Fibroblast of gingiva (primary cell): ENCODE measurements around the gene CAMTA1.

Experiments used
- DNase-seq: peaks from one replicate; pipeline ENCODE4 v3.0.0-alpha.2; 2011; ENCODE audit warnings: low read depth

The CAMTA1 gene

DNA sequence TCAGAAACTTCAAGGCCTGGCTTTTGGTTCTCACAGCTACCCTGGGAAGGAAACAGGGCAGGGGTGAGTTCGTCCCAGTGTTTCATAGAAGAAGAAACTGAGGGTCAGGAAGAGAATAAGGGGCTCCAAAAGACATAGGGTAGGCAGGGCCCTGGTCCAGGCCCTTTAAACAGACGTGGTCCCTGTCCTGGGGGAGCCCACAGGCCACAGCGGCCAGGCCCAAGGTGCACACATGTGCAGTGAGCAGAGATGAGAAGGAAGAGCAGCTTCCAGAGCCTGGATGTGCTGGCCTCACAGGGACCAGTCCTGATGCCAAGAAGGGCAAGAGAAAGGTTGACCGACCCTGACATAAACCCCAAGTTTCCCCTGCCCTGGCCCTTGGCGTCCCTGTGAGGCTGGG, 690.4 kb downstream of the CAMTA1 start:
- DNase-seq: no peak

DNA sequence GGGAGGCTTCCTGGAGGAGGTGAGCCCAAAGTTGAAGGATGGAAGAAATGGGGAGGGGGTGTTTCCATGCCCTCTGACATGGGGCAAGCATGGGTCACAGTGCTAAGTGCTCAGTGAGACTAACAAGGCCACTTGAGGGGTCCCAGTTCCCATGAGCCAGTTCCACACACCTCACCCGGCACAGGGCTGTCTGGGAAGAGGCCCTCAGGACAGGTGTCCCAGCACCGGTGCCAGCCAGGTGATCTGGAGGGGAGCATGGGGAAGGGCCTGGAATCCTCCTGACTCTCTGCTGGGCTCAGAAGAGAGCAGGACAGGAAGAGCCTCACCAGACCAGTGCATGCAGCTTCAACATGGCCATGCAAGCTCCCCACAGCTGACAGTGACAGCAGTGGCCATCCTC, 691.1 kb downstream of the CAMTA1 start:
- DNase-seq: no peak

DNA sequence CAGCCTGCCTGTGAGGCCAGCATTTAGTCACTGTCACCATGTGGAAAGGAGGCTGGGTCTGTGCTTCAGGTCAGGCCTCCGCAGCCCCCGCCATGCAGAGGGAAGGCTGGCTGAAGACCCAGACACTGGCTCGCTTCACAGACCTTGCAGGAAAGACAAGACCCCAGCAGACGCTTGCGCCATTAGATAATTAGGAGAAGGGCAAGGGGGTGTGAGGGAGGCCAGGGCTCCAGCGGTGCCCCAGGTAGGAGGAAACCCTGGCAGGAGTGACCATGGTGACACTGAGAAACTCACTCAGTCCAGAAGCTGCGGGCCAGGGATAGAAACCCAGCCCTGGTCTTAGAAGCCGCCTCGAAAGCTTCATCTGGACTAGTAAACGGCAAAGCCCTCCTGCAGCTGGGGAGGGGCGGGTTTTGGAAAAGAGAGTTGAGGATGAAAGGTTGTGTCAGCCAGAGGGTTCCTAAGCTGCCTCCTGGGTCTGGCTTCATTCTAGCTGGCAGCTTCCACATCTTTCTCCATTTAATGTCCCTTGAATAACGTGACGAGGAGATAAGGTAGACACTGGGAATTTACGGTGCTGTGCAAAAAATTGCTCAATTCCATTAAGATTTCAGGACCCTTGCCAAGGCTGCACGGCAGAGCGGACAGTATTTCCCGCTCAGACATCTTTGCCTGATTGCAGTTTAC, 691.8 kb downstream of the CAMTA1 start:
- no peak for DNase-seq

DNA sequence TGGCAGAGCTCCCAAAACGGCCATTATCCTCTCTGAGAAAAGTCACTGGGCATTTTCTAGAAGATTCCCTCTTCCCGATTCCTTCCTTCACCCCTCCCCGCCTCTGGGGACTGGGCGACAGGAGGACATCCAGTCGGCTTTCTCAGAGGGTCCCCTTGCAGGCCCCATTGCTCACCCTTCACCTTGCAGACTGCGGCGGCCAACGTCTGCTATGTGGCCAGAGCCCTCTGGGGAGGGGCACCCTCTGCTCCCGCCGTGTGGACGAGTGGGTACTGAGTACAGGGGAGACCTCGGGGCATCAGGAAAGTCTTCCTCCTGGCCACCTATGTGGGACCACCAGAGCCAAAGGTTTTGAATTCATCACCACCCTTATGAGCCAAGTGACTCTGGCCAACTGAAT, 692.3 kb downstream of the CAMTA1 start:
- DNase-seq: no peak

DNA sequence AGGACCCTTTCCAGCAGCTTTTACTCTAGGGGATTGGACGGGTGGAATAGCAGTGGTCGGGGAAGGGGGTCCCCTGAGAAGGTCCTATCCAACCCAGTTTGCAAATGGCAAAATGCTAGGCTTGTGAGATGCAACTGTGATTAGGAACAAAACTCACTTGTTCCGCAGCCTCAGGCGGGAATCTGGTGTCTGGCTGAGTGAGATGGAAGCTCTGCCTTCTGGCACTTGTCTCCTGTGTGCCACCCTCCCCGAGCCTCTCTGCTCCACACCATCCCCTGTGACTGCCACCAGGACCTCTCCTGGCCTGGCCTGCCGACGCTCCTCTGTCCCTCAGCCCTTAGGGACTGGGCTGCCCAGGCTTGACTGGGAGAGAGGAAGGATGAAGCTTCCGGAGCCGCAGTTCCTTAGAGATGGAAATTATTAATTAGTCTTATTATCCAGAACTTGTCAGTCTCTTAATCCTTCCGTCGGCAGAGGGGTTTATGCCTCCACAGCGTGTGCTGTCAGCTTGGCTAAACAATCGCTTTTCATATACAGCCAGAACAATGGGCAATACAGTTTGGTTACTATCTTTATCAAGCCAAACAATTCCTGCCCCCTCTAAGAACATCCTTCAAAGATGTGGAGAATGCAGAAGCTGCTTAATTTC, 693.0 kb downstream of the CAMTA1 start:
- no peak for DNase-seq

DNA sequence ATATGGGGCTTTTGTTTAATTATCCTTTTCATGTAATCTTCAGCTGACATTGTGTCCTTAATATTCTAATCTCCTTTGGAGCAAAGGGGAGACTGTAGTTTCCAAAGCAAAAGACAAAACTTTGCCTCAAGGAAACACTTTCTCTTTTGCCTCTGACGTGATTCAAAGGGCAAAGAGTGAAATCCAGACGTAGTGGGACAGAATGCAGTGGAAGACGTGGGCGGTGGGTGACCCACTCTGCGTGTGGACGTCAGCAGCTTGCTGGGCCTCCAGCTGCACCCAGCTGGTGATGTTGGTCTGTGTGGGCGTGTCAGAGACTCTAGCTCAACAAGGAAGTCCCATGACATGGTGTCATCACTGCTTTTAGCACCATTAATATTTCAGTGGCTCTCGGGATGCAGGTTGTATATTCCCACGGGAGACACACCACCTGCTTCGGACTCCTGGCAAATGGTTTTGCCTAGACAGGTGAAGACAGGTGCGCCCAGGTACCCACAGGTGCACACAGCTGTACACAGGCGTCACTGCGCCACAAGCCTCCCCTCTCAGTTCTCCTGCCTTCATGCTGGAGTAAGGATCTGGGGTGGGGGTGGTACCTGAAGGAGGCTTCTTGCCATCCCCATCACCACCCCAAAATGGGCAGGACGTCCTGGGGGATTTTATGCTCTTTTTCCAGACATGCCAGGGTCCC, 693.7 kb downstream of the CAMTA1 start:
- peak; percentile 42 for DNase-seq

DNA sequence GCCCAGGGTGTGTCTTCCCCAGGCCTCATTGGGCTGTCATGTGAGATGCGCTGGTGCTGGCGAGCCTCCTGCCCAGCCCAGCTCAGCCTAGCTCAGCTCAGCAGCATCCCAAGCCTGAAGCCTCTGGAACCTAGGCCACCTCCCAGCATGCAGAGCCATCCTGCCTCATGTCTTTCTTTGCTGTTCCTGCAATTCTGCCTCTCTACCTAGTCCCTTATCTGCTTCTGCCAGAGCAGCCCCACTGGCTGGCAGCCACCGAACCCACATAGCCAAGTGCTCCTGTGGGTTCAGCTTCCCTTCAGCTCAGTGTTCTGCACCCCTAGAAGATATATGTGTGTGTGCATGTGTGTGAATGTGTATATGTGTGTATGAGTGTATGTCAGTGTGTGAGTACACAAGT, 694.3 kb downstream of the CAMTA1 start:
- DNase-seq: no peak

DNA sequence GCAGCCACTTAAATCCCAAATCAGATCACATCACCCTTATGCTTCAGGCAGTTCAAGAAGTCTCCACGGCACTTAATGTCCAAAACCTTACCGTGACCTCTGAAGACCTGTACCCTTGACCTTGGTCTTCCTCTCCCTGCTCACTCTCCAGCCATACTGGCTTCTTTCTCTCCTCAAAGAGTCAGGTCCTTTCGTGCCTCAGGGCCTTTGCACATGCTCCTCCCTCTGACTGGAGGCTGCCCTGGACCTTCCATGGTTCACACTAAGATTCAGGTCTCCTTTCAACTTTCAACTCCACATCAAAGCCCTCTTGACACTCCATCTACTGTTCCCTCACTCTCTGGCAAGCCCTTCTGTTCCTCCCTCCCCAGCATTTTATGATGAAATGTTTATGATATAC, 695.9 kb downstream of the CAMTA1 start:
- no peak for DNase-seq

DNA sequence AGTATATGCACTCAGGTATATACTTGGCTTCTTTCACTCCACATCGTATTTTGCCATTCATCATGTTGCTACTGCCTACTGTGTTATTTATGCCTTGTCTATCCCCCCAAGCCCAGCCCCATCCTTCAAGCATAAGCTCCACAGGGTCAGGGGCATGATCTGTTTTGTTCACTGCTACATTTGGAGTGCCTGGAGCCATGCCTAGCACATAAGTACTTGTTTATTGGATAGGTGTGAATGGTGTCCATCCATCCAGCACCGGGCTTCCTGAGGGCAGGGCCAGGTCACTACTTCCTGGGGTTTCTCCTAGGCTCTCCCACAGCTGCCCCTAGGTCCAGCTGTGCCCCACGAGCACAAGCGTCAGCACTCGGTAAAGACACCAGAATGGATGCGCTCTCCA, 696.8 kb downstream of the CAMTA1 start:
- DNase-seq: no peak

DNA sequence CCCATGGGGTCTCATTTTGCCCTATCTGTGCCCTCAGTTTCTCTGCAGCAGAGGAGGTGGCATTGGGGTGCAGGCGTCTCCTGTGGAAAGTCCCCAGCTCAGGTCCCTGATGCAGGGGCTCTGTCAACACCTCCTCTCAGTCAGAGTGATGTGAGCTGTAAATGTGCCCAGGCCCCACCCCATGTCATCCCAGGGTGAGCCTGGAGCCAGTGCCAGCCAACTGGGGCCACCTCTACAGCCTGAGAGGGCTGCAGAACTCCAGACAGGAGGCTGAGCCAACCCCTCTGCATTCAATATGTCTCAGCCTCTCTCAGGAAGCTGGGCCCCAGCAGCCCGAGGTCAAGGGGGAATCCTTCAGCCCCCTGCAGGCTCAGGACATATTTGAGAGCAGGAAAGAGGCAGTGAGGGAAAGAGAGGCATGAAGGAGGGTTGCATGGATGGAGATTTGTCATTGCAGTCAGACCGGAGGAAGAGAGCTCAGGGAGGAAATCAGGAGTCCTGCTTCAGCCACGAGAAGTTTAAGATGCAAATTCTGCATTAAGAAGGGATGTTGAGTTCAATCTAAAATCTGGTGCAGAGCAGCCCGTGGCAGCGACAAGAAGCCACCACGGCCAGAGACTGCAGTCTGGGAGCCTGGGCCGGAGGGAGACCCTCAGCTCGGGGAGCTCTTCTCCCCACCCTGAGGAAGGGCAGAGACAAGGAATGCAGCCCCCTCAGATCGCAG, 697.7 kb downstream of the CAMTA1 start:
- DNase-seq: no peak

DNA sequence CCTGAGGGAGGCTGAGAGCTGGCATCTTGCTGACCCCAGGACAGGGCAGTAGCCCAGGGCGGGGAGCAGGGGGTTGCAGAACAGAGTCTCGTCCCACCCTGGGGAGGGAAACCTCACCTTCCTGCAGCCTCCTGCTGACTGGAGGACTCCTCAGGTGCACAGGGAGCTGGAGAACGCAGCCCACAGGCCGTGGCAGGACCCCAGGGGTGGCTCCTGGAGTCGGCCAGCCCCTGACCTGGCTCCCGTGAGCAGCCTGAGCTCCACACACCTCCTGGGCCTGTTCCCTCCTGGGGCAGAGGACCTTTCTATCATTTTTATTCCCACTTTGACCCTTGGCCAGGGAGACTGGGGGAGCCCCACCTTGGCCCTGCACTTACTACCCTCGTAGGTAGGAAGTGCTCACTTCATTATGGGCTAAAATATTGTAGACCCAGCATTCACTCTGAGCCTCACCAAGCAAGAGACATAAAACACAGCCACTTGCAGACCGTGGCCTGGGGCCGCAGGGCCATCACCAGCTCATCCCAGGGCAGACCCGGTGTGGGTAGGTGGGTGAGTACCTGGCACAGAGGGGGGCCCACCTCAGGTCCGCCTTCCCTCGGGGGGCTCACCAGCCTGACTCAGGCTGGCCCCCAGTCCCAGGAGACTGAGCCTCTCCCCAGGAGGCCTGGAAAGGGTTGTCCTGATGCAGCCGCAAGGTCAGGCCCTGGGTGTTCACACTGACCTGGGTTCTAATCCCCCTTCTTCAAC, 698.6 kb downstream of the CAMTA1 start:
- DNase-seq: no peak

DNA sequence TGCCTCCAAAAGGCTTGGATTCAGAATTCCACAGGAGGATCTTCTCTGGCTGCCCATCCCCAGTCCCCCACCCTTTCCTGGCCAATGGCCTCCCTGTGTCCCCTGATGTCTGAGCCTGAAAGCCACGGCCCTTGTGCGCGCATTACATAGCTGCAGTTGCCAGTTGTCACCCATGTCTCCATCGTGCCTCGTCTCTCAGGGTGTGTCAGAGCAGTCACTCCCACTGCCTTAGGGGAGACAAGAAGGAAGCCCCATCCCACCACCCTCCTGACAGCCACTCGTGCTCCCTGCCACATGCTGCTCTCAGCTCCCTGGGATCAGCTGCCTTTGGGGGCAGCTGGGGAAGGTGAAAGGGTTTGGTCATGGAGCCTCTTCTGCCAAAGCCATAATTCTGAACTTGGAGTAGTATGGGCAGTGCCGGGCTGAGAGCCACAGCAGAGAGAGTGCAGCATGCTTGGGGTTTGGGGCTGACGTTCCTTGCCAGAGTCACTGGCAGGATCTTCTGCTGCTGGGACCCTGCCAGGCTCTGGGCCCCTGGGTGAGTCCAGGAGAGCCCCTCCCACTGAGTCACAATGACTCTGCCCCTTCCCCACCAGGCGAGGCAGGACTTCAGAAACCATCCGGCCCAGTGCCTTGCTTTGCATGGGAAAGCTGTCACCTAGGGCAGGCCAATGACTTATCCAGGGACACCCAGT, 700.0 kb downstream of the CAMTA1 start:
- DNase-seq: no peak

DNA sequence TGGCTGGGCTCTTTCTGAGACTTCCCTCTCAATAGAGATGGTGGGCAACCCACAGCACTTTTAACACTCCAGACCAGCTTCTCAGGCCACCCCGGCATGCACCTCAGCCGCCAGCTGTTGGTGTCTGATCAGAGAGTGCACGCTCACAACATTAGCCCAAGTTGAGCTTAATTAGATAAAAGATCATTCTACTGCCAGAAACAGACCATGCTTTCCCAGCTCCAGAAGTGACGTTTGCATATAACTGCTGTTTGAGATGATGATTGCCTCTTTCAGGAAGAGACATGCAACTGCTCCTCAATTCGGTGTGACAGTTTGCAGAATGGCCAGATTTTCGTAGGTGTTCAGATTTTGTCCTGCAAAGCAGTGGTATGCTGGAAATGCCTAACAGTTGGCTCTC, 700.6 kb downstream of the CAMTA1 start:
- DNase-seq: no peak

DNA sequence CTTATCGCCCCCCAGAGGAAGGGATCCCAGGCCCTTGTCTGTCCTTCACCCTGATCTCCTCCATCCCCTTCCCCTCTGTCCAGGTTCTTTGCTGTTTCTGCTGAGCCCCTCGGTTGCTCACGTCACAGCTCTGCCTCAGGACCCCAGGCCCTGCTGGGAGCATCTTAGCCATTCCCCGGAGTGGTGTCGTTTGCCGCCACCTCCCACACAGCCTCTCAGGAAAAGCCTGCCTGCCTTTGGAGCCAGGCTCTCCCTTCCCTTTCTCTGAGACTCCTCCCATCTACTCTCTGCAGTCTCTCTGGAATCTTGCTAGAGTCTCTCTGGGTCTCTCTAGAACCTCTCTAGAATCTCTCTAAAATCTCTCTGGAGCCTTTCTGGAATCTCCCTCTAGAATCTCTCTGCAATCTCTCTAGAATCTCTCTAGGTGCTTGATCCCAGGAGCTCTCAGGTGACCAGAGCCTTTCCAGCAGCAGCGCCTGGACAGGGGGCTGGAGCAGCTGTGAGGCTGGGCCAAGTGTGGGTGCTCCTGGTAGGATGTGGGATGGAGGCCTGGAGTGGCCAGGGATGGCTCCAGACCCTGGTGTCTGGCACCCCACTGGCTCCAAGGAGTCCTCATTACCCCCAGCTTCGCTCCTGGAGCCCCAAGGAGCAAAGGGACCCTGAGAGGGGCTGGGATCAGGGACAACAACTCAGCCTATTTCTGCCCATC, 702.7 kb downstream of the CAMTA1 start:
- no peak for DNase-seq

DNA sequence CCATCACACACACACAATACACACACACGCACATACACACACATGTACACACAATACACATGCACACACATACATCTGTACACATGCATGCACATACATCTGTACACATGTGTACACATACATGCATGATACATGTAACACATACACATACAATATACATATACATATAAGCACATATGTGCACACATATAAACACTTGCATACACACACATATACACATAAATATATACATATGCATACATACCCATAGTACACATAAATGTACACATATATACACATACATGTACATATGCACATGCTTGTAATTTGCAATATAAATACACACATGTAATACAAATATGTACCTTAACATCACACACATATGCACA, 703.2 kb downstream of the CAMTA1 start:
- no peak for DNase-seq

DNA sequence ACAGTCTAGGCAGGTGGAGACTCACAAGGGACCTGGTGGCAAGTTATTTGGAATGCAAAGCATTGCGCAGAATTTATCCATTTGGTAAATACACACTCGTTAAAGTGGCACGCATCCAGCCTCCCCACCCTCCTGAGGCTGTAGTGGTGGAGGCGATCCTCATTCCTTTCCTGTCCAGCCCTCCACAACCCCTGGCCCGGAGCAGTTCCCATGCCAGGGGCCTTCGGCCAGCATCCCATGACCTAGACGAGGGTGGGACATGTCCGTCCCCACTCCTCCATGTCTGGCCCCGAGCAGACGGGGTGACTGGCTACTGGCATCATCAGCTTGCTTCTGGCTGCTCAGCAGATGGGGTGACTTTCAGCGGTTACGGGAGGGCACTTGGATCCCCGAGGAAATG, 704.3 kb downstream of the CAMTA1 start:
- no peak for DNase-seq

DNA sequence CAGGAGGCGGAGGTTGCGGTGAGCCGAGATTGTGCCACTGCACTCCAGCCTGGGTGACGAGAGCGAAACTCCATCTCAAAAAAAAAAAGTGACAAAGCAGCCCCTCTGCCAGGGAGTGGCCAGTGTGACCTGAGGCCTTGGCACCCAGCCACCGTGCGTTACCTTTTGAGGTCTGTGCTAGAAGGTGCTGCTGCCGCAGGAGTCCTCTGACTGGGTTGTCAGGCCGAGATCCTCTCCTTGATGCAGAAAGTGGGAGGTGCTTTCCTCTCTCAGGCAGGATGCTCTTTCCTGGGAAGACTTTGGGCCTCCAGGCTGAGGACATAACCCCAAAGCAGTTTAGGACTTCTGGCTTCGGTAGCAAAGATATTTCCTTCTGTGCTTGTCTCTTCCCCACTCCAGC, 705.3 kb downstream of the CAMTA1 start:
- DNase-seq: no peak

DNA sequence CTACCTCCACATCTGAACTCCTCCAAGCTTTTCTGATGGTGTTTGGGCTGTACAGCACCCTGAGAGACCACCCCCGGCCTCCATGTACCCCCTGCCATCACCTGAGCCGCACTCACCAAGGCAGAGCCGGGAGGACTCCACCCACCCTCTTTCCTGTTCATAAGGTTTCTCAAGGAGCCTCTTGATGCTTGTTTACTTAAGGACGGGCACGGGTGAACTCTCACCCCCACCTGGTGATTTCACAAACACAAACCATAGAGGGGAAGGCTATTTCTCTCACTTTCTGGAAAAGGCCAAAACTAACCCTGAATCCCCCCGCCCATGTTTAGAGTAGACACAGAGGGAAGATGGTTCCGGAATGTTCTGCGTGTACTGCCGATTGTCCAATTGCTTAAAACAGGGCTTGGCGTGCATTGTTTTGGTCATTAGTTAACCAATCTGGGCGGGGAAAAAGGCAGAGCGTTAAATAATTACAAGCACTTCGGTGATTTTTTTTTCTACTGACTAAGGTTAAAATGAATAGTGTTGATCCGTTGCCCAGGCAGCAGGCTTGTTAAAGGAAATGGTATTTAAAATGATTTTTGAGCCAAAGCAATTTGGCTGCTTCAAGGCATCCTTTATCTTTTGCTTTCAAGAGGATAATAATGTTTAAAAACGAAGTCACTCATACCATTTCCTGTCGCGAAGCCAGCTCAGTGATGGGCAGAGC, 706.0 kb downstream of the CAMTA1 start:
- DNase-seq: peak; percentile 35

DNA sequence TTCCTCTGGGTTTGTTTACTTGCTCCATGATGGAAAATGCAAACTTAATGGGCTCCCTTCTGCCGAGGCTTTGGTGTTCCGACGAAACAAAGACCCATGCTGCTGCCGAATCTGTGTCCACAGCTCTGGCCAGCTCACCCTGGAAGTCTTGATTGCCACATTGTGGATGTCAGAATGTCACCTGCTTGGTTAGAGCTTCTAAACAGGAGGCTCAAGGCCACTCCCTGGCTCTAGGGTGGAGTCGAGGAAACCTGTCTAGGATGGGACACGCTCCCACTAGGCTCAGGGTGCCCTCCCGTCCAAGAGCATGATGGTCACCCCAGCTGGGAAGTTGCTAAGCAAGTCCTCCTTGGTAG, 706.5 kb downstream of the CAMTA1 start:
- no peak for DNase-seq

DNA sequence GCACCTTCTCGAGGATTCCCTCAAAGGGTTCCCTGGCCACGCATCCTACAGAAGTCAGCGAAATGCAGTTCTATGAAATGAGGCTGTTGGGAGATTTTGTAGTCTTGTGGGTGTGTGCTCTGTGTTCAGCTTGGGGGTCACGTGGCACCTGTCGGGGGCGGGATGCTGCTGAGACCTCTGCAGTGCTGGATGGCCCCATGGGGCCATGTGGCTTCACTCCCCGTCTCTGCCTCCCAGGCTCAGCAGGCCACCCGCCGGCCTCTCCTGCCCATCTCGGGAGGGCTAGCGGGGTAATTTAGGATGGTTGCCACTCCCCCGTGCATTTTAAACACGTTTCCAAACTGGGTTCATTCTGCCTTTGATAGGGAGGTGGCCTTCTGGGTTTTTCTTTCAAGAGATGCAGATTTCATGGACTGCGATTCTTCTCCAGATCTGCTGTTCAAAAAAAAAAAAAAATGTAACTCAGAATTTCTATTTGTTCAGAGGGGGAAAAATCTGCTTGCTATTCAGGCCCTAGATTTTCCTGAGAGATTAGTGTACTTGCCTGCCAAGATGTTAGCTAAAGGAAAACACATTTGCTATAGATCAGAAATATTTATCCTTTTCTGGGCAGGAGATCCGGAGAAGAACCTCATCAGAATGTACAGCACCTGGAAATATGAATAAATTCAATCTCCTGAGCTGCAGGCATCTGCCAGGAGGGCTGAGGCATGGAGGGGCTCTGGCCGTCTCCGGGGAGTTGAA, 708.6 kb downstream of the CAMTA1 start:
- no peak for DNase-seq
